NCI-H510A (cell line): ENCODE measurements around the gene SUPT5H.
"Not testable (repeated sequence)": the region's sequence is repeated elsewhere in the genome, so short reads cannot be mapped to it uniquely, and the experiment has no call there.

ENCODE experiments used
- DNase-seq: peaks from one replicate; lab custom pipeline; 2025; lab: John Stamatoyannopoulos, UW

SUPT5H gene

GRCh38 chr19:39425744-39426143 lies 19.6 kb upstream of the SUPT5H start:
- DNase-seq = no peak

GRCh38 chr19:39426170-39426569 lies 19.2 kb upstream of the SUPT5H start:
- no peak for DNase-seq

GRCh38 chr19:39427707-39428106 lies 17.7 kb upstream of the SUPT5H start:
- DNase-seq = no peak

GRCh38 chr19:39428283-39429112 lies 16.9 kb upstream of the SUPT5H start:
- DNase-seq = no peak

- DNase-seq = peak; percentile 34
Measured at GRCh38 chr19:39430675-39431593, 14.4 kb upstream of the SUPT5H start.

DNA sequence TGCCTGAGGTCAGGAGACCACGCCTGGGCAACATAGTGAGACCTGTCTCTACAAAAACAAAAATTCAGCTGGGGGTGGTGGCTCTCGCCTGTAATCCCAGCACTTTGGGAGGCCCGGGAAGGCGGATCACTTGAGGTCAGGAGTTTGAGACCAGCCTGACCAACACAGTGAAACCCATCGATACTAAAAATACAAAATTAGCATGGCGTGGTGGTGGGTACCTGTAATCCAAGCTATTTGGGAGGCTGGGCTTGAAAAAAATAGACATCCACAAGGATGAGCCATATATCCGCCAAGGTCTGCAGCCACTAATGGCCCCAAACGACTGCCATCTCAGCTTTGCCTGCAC lies 12.7 kb upstream of the SUPT5H start:
- DNase-seq = no peak

GRCh38 chr19:39433480-39434079 lies 11.8 kb upstream of the SUPT5H start:
- no peak for DNase-seq

DNA sequence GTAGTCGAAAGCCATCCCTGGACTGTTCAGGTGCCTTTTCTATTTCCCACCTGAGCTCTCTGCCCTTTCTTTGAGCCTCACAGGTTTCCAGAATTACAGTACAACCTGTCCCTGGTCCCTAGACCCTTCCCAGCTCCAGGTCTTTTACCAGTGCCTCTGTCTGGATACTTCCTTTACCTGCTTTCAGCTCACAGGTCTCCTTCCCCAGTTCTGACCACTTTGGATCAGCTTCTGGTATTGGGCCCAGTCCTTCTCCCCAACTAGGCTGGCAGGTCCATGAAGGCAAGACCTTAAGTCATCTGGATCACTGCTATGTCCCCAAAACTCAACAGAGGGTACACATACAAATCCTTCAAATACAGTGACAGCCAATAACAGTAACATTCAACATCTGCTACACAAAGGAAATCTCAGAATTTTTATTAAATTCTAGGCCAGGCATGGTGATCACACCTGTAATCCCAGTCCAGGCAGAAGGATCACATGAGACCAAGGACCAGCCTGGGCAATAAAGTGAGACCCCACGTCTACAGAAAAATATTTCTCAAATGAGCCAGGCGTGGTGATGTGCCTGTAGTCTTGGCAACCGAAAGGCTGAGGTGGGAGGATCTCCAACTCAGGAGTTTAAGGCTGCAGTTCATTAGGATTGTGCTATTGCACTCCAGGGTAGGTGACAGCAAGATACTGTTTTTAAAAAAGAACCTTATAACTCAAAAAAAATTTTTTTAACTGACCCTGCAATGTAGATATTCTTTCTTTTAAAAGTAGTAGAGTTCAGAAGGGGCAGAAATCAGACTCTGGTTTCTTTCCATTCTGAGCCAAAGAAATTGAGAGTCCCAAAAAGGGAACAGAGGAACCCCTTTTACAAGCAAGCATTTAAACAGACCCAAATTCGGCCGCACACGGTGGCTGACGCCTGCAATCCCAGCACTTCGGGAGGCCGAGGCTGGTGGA lies 11.0 kb upstream of the SUPT5H start:
- DNase-seq = no peak

GRCh38 chr19:39435499-39436349 lies 9.7 kb upstream of the SUPT5H start, which contains the start of gene RPS16:
RPS16 (minus strand) TSS chr19:39435949; CDS start chr19:39435895, 54 bp downstream.
- DNase-seq = peak; percentile 95

GRCh38 chr19:39436350-39436716 lies 9.0 kb upstream of the SUPT5H start:
- no peak for DNase-seq

- no peak for DNase-seq
Measured at GRCh38 chr19:39438270-39438934, 7.0 kb upstream of the SUPT5H start.

DNA sequence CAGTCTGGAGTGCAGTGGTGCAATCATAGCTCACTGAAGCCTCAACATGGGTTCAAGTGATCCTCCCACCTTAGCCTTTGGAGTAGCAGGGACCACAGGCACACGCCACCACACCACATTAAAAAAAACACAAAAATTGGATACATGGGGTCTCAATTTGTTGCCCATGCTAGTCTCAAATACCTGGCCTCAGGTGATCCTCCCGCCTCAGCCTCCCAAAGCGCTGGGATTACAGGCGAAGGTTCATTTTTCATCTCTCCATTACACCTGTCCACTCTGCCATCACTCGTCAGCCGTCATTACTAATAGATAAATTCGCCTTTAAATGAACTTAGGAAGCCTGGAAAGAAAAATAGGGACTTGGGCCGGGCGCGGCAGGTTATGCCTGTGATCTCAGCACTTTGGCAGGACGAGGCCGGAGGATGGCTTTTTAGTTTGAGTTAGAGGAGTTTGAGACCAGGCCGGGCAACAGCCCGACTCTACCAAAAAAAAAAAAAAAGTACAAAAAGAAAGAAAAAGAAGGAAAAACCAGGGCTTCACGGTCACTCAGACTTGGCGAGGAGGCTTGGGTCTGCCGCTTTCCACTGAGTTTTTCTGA lies 685 bp upstream of the SUPT5H start:
- no peak for DNase-seq

- no peak for DNase-seq
Measured at GRCh38 chr19:39446365-39447084, 1.1 kb downstream of the SUPT5H start.

DNA sequence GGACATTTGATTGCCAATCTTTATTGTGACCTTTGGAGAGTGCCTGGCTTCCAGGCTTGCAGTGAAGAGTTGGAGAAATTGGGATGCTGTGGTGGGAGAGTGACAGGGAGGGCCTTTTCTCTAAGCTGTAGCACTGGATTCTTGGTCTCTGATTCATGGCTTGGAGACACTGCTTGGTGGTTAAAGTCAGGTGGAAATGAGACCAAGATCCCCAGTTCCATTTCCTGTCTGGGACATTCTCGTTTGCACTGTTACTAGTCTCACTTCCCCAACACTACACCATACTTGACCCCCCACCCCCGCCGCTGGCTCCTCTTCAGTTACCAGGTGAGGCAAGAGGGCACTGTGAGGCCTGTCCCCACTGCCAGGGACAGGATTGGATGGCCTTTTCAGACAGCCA lies 2.9 kb downstream of the SUPT5H start:
- no peak for DNase-seq

DNA sequence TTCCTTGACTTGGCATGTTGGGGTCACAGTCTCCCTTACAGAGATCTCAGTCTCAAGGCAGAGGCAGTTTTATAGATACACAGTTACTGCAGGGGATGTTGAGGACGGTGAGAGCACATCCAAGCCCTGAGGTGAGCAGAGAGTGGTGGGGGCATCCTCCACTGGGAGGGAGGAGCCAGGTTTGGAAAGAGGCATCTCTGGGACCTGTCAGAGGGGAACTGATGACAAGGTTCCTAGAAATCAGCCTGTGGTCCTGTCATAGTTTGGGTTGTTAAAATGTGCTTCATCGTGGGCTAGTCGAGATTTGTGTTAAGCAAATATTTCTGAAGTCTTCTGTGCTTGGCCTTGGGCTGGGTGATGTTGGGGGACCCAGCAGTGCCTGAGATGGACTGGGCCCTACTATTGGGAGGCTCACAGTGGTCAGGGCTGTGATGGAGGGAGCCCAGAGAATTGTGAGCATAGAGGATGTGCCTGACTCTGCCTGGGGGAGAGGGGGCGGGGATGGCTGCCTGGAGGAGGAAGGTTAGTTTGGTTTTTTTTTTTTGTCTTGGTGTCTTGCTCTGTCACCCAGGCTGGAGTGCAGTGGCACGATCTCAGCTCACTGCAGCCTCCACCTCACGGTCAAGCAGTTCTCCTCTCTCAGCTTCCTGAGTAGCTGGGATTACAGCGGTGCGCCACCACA lies 3.9 kb downstream of the SUPT5H start:
- no peak for DNase-seq

GRCh38 chr19:39451257-39451656 lies 5.9 kb downstream of the SUPT5H start:
- not testable (repeated sequence) for DNase-seq

- DNase-seq = no peak
Measured at GRCh38 chr19:39463403-39463802, 18.0 kb downstream of the SUPT5H start.
